ENCODE results near the gene DGKH. TPM values are rescaled to one million over a fixed set of nuclear protein-coding genes. Genes with fewer than 3 reads are reported as not detected.

Gene DGKH
- total and polyA plus RNA-seq, 2 of the 13 experiments (the other 11 are each of a cell fraction or from before 2014, with no cell fraction given) = 0.01 to 0.13 TPM

DNA sequence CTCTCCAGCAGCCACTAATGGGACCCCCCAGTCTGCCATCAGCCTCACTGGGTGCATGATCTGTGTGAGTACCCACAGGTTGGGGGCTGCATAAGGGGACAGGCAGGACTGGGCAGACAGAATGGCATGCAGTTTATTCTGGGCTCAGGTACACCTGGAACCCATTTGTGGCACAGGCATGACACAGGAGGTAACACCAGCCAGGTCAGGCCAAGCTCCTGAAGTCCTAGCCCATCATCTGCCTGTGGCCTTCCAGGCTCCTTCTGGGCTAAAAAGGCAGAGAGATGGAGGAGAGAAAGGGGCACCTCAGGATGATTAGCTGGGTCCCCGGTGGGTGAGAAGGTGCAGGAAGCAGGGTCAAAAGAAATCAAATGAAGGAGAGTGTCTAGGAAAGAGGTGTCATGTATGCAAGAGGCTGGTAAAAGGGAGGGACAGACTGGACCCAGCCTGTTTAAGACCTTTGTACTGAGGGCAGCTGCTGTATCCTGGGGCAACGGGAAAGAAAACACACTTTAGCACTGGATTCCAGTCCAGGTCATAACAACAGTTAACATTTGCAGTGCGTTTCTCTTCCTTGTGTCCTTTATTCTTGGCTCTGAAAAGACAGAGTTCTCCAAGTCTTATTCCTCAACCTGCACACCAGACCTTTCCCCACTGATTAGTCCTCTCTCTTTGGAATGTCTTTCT, 20.2 kb upstream of the DGKH start:
- Histone ChIP-seq H3K36me3 (replicated peaks in 1 of 2; ENCODE audit: control insufficient read depth in 1 of 2, insufficient read depth in 2 of 2, low read length in 2 of 2) (no peaks in the 10 kb centered on the region), H2AFZ (ENCODE audit: low read length) (peak overlapping the region; percentile 50), H3K27ac (ENCODE audit: extremely low read length, insufficient read depth, low read length) (peak overlapping the region; percentile 67), H3K9ac (ENCODE audit: insufficient read depth, low read depth, low read length) (peak overlapping the region; percentile 47), H3K4me2 (ENCODE audit: low read depth, low read length) (peak overlapping the region; percentile 82), H4K20me1 (ENCODE audit: insufficient read depth, low read length) (no peaks in the 10 kb centered on the region), H3K79me2 (ENCODE audit: insufficient read depth, low read length) (no peaks in the 10 kb centered on the region), H3K4me1 (ENCODE audit: insufficient read depth, low read length) (peaks cover 19% of the 10 kb centered on the region), H3K9me3 (ENCODE audit: low read length) (no peaks in the 10 kb centered on the region), H3K4me3 (replicated peaks in 1 of 3; ENCODE audit: insufficient read depth in 1 of 3, low read depth in 2 of 3, low read length in 3 of 3) (peak overlapping the region in 2 of 3 experiments; percentile 40 to 50; a peak in 4 of 6 replicates), H3K27me3 (ENCODE audit: control insufficient read depth in 1 of 2, insufficient read depth in 2 of 2, low read length in 2 of 2) (no peaks in the 10 kb centered on the region)
- ChIA-PET CTCF (ENCODE audit: low intra/inter-chr PET ratio, low total read pairs) (no interaction called here), POLR2A (no interaction called here)
- 2% methylated on average over 3 of the region's 3 CpGs for WGBS (ENCODE audit: low lambda C conversion rate)
- intact Hi-C loops (cut with micrococcal nuclease; ENCODE audit: unreplicated experiment) (no loop called here), in situ Hi-C loops (cut with HindIII; ENCODE audit: extremely low pct_ligation_motif_present, low pct_unique_long_range_greater_than_20kb) (no loop called here)
- ATAC-seq (peak; percentile 100), DNase-seq (ENCODE audit: low spot score) (peak; percentile 68), FAIRE-seq (peak; percentile 88)
- BruUV-seq (replicated peaks) = no TSS peak
- no peak for TF ChIP-seq ZNF503 (CRISPR knock-in tag; IDR thresholded peaks at IDR 0.05)
- no peak for TF ChIP-seq ZNF781 (CRISPR knock-in tag; IDR thresholded peaks at IDR 0.05; ENCODE audit: borderline replicate concordance, not compliant biosample characterization)
- TF ChIP-seq ZFP36L2 (CRISPR knock-in tag; IDR thresholded peaks at IDR 0.05) = no peak
- peak; percentile 33; the same call in 1 of the 2 replicates for TF ChIP-seq KDM6A (CRISPR knock-in tag; IDR thresholded peaks at IDR 0.05; ENCODE audit: low read depth)
- TF ChIP-seq AGO2 (optimal IDR thresholded peaks at IDR 0.05; ENCODE audit: low read depth, low read length) = no peak
- no peak for TF ChIP-seq ZNF775 (CRISPR knock-in tag; IDR thresholded peaks at IDR 0.05; ENCODE audit: borderline replicate concordance)
- no peak for TF ChIP-seq SPEN (CRISPR knock-in tag; IDR thresholded peaks at IDR 0.05; ENCODE audit: low read depth)
- no peak for TF ChIP-seq ZNF350 (CRISPR knock-in tag; IDR thresholded peaks at IDR 0.05; ENCODE audit: borderline replicate concordance, low read depth)
- no peak for TF ChIP-seq ATRX (CRISPR knock-in tag; IDR thresholded peaks at IDR 0.05; ENCODE audit: borderline replicate concordance)
- no peak for TF ChIP-seq MATR3 (CRISPR knock-in tag; IDR thresholded peaks at IDR 0.05)
- peak; percentile 87 for TF ChIP-seq HNF4A (CRISPR knock-in tag; IDR thresholded peaks at IDR 0.05)
- no peak for TF ChIP-seq ZNF230 (CRISPR knock-in tag; IDR thresholded peaks at IDR 0.05)
- TF ChIP-seq TOE1 (CRISPR knock-in tag; IDR thresholded peaks at IDR 0.05) = no peak
- no peak for TF ChIP-seq ZNF550 (CRISPR knock-in tag; IDR thresholded peaks at IDR 0.05; ENCODE audit: borderline replicate concordance)
- TF ChIP-seq IKZF5 (CRISPR knock-in tag; IDR thresholded peaks at IDR 0.05) = no peak
- TF ChIP-seq BCL3 (CRISPR knock-in tag; IDR thresholded peaks at IDR 0.05) = no peak
- TF ChIP-seq LRRFIP1 (CRISPR knock-in tag; conservative IDR thresholded peaks at IDR 0.05) = no peak
